ENCODE results near the gene ELL2. TPM values are rescaled to one million over a fixed set of nuclear protein-coding genes. Genes with fewer than 3 reads are reported as not detected.

Gene ELL2
- total and polyA plus RNA-seq, 4 donors = 12.2 to 44.1 (median 13.9) TPM

GRCh38 chr5:95880081-95880926 lies 81.3 kb downstream of the ELL2 start:
- Histone ChIP-seq H3K4me3 (ENCODE audit: low read depth, low read length) (no peak overlapping the region), H3K9me3 (ENCODE audit: control insufficient read depth, insufficient read depth, low read length) (no peaks in the 10 kb centered on the region), H3K4me1 (ENCODE audit: control insufficient read depth, insufficient read depth, low read length) (no peaks in the 10 kb centered on the region), H3K36me3 (ENCODE audit: control insufficient read depth, insufficient read depth, low read length) (no peaks in the 10 kb centered on the region), H3K27ac (ENCODE audit: low read depth, low read length) (no peak overlapping the region), H3K27me3 (ENCODE audit: control insufficient read depth, insufficient read depth, low read length) (no peaks in the 10 kb centered on the region)
- 100% methylated on average over 1 of the region's 5 CpGs for WGBS (ENCODE audit: insufficient coverage)
- DNase-seq (ENCODE audit: low read depth in 4 of 6, low spot score in 6 of 6) = no peak

DNA sequence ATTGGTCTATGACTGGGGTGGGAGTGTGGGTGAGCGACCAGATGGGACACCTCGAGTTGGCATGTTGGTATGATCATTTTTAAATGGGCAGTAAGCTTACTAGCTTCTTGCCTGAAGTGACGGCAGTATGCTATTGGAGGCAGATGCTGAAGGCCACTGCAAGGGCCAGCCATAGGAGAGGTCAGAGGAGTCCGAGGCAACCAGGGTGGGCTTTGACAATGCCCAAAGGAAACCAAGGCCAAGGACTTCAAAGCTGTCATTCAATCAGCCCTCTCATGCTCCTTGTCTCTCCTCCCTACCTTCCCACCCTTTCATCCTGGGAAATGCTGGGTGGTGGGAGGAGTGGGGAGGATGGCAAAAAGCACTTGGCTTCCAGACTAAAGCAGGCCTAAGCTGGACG lies 82.0 kb downstream of the ELL2 start:
- Histone ChIP-seq H3K27ac (ENCODE audit: low read depth, low read length) (no peak overlapping the region), H3K9me3 (ENCODE audit: control insufficient read depth, insufficient read depth, low read length) (no peaks in the 10 kb centered on the region), H3K4me1 (ENCODE audit: control insufficient read depth, insufficient read depth, low read length) (no peaks in the 10 kb centered on the region), H3K27me3 (ENCODE audit: control insufficient read depth, insufficient read depth, low read length) (no peaks in the 10 kb centered on the region), H3K4me3 (ENCODE audit: low read depth, low read length) (no peak overlapping the region), H3K36me3 (ENCODE audit: control insufficient read depth, insufficient read depth, low read length) (no peaks in the 10 kb centered on the region)
- no peak for DNase-seq (ENCODE audit: low read depth in 4 of 6, low spot score in 6 of 6)
- 95% methylated on average over 4 of the region's 5 CpGs for WGBS (ENCODE audit: insufficient coverage)

GRCh38 chr5:95878417-95879323 lies 83.0 kb downstream of the ELL2 start:
- no peak for DNase-seq (ENCODE audit: low read depth in 4 of 6, low spot score in 6 of 6)
- WGBS (ENCODE audit: insufficient coverage) = 84% methylated on average over 8 of the region's 8 CpGs
- Histone ChIP-seq H3K4me1 (ENCODE audit: control insufficient read depth, insufficient read depth, low read length) (no peaks in the 10 kb centered on the region), H3K27ac (ENCODE audit: low read depth, low read length) (no peak overlapping the region), H3K36me3 (ENCODE audit: control insufficient read depth, insufficient read depth, low read length) (no peaks in the 10 kb centered on the region), H3K4me3 (ENCODE audit: low read depth, low read length) (no peak overlapping the region), H3K27me3 (ENCODE audit: control insufficient read depth, insufficient read depth, low read length) (no peaks in the 10 kb centered on the region), H3K9me3 (ENCODE audit: control insufficient read depth, insufficient read depth, low read length) (no peaks in the 10 kb centered on the region)

DNA sequence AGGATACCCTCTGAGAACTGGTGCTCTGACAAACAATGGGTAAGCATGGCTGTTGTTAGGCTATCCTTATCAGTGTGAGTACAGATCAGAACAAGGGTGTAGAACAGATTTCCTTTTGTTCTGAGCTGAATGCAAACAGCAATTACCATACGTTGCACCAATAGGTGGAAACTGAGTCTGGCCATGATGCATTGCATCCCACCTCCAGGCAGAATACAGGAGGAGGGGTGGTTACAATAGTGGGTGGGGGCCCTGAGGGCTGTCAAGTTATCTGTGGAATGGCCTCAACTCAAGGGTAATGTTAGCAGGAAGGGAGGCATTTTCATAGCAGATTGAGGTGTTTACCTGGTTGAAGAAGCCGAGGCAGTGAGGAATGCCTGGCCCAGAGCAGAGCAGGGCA lies 84.9 kb downstream of the ELL2 start:
- no peaks in the 10 kb centered on the region for H3K9me3 ChIP-seq (ENCODE audit: control insufficient read depth, insufficient read depth, low read length)
- no peaks in the 10 kb centered on the region for H3K27me3 ChIP-seq (ENCODE audit: control insufficient read depth, insufficient read depth, low read length)
- no peak for DNase-seq (ENCODE audit: low read depth in 4 of 6, low spot score in 6 of 6)
- H3K4me3 ChIP-seq (ENCODE audit: low read depth, low read length) = no peak overlapping the region
- no peaks in the 10 kb centered on the region for H3K36me3 ChIP-seq (ENCODE audit: control insufficient read depth, insufficient read depth, low read length)
- WGBS (ENCODE audit: insufficient coverage) = 100% methylated on average over 1 of the region's 2 CpGs
- no peaks in the 10 kb centered on the region for H3K4me1 ChIP-seq (ENCODE audit: control insufficient read depth, insufficient read depth, low read length)
- no peak overlapping the region for H3K27ac ChIP-seq (ENCODE audit: low read depth, low read length)

DNA sequence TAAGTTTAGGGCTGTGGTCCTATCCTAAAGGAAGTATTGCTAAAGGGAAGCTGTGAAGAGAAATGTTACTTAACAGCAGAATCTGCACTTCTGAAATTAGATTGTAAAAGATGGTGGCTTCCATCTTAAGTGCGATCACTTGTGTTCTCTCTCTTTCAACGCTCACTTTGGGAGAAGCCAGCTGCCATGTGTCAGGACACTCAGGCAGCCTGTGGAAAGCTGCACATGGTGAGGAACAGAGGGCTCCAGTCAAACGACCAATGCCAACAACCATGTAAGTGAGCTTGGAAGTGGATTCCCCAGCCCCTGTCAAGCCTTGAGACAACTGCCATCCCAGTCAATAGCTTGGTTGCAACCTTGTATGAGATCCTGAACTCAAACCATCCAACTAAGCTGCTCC lies 87.4 kb downstream of the ELL2 start:
- Histone ChIP-seq H3K27ac (ENCODE audit: low read depth, low read length) (no peak overlapping the region), H3K36me3 (ENCODE audit: control insufficient read depth, insufficient read depth, low read length) (no peaks in the 10 kb centered on the region), H3K4me3 (ENCODE audit: low read depth, low read length) (no peak overlapping the region), H3K4me1 (ENCODE audit: control insufficient read depth, insufficient read depth, low read length) (no peaks in the 10 kb centered on the region), H3K9me3 (ENCODE audit: control insufficient read depth, insufficient read depth, low read length) (no peaks in the 10 kb centered on the region), H3K27me3 (ENCODE audit: control insufficient read depth, insufficient read depth, low read length) (no peaks in the 10 kb centered on the region)
- 69% methylated on average over 3 of the region's 3 CpGs for WGBS (ENCODE audit: insufficient coverage)
- peak in 1 of 6 donors; percentile 65 for DNase-seq (ENCODE audit: low read depth in 4 of 6, low spot score in 6 of 6)

DNA sequence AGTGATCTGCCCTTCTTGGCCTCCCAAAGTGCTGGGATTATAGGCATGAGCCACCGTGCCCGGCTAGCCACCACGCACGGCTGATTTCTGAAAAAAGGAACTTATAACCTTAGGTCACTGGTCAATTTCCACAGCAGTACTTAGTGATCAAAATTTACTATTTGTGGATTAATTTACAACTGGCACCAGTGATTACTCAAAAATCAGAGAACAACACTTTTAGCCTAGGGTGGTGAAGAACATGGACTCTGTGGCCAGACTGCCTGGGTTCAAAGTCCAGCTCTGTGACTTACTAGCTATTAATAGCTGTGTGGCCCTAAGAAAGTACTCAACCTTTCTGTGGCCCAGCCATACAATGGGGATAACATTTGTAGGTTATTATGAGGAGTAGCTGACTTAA lies 88.3 kb downstream of the ELL2 start:
- no peaks in the 10 kb centered on the region for H3K27me3 ChIP-seq (ENCODE audit: control insufficient read depth, insufficient read depth, low read length)
- no peak for DNase-seq (ENCODE audit: low read depth in 4 of 6, low spot score in 6 of 6)
- no peaks in the 10 kb centered on the region for H3K4me1 ChIP-seq (ENCODE audit: control insufficient read depth, insufficient read depth, low read length)
- no peak overlapping the region for H3K27ac ChIP-seq (ENCODE audit: low read depth, low read length)
- no peaks in the 10 kb centered on the region for H3K9me3 ChIP-seq (ENCODE audit: control insufficient read depth, insufficient read depth, low read length)
- no peak overlapping the region for H3K4me3 ChIP-seq (ENCODE audit: low read depth, low read length)
- H3K36me3 ChIP-seq (ENCODE audit: control insufficient read depth, insufficient read depth, low read length) = no peaks in the 10 kb centered on the region
- WGBS (ENCODE audit: insufficient coverage) = no CpG with 5 or more reads among the region's 4 CpGs

GRCh38 chr5:95872346-95873268 lies 89.0 kb downstream of the ELL2 start:
- Histone ChIP-seq H3K4me1 (ENCODE audit: control insufficient read depth, insufficient read depth, low read length) (no peaks in the 10 kb centered on the region), H3K9me3 (ENCODE audit: control insufficient read depth, insufficient read depth, low read length) (no peaks in the 10 kb centered on the region), H3K27ac (ENCODE audit: low read depth, low read length) (no peak overlapping the region), H3K27me3 (ENCODE audit: control insufficient read depth, insufficient read depth, low read length) (no peaks in the 10 kb centered on the region), H3K36me3 (ENCODE audit: control insufficient read depth, insufficient read depth, low read length) (no peaks in the 10 kb centered on the region), H3K4me3 (ENCODE audit: low read depth, low read length) (no peak overlapping the region)
- WGBS (ENCODE audit: insufficient coverage) = 98% methylated on average over 3 of the region's 6 CpGs
- no peak for DNase-seq (ENCODE audit: low read depth in 4 of 6, low spot score in 6 of 6)

GRCh38 chr5:95871146-95871806 lies 90.4 kb downstream of the ELL2 start:
- H3K4me3 ChIP-seq (ENCODE audit: low read depth, low read length) = no peak overlapping the region
- H3K36me3 ChIP-seq (ENCODE audit: control insufficient read depth, insufficient read depth, low read length) = no peaks in the 10 kb centered on the region
- WGBS (ENCODE audit: insufficient coverage) = 100% methylated on average over 3 of the region's 9 CpGs
- H3K27ac ChIP-seq (ENCODE audit: low read depth, low read length) = no peak overlapping the region
- no peaks in the 10 kb centered on the region for H3K4me1 ChIP-seq (ENCODE audit: control insufficient read depth, insufficient read depth, low read length)
- H3K9me3 ChIP-seq (ENCODE audit: control insufficient read depth, insufficient read depth, low read length) = no peaks in the 10 kb centered on the region
- no peak for DNase-seq (ENCODE audit: low read depth in 4 of 6, low spot score in 6 of 6)
- no peaks in the 10 kb centered on the region for H3K27me3 ChIP-seq (ENCODE audit: control insufficient read depth, insufficient read depth, low read length)
